H1 (cell line): ENCODE measurements around the gene STRA8.

Experiments used
- CHD2 ChIP-seq: IDR thresholded peaks from 2 replicates; pipeline ENCODE4 v1.6.1; 2012; ENCODE audit warnings: low read length, improper control_type of control experiment
- EZH2 ChIP-seq: fragments of 200-600 bp; sonication (generic); IDR thresholded peaks from 2 replicates; pipeline ENCODE4 v1.7.1; 2012; ENCODE audit warnings: low read depth, mild to moderate bottlenecking, moderate library complexity, low read length, inconsistent platforms; ENCODE audit not compliant: severe bottlenecking
- POLR2A ChIP-seq, 2 experiments: IDR thresholded peaks; 1 replicate in 1 of 2; 2 replicates in 1 of 2; pipeline ENCODE4 v1.6.1; 2011; ENCODE audit warnings: low read depth in 2 of 2, low read length in 2 of 2, mild to moderate bottlenecking in 2 of 2; ENCODE audit errors: control extremely low read depth in 1 of 2
- TBP ChIP-seq: IDR thresholded peaks from 2 replicates; pipeline ENCODE4 v1.6.1; 2011; ENCODE audit warnings: low read depth, low read length, improper control_type of control experiment
- TF ChIP-seq, protein P1 (sequence below), 3 experiments: IDR thresholded peaks; 1 replicate in 2 of 3; 2 replicates in 1 of 3; pipeline versions ENCODE4 v1.5.1 to v1.6.1; 2011; ENCODE audit warnings: low read length in 3 of 3, mild to moderate bottlenecking in 3 of 3, inconsistent platforms in 2 of 3, low read depth in 1 of 3, moderate library complexity in 1 of 3; ENCODE audit not compliant: insufficient read depth in 1 of 3; ENCODE audit errors: control extremely low read depth in 1 of 3
- TF ChIP-seq, protein P2 (sequence below): fragments of 300-600 bp; sonication (generic); IDR thresholded peaks from 2 replicates; pipeline ENCODE4 v1.7.1; 2012; ENCODE audit warnings: low read length, moderate library complexity, mild to moderate bottlenecking, inconsistent platforms; ENCODE audit not compliant: insufficient replicate concordance

DNA sequence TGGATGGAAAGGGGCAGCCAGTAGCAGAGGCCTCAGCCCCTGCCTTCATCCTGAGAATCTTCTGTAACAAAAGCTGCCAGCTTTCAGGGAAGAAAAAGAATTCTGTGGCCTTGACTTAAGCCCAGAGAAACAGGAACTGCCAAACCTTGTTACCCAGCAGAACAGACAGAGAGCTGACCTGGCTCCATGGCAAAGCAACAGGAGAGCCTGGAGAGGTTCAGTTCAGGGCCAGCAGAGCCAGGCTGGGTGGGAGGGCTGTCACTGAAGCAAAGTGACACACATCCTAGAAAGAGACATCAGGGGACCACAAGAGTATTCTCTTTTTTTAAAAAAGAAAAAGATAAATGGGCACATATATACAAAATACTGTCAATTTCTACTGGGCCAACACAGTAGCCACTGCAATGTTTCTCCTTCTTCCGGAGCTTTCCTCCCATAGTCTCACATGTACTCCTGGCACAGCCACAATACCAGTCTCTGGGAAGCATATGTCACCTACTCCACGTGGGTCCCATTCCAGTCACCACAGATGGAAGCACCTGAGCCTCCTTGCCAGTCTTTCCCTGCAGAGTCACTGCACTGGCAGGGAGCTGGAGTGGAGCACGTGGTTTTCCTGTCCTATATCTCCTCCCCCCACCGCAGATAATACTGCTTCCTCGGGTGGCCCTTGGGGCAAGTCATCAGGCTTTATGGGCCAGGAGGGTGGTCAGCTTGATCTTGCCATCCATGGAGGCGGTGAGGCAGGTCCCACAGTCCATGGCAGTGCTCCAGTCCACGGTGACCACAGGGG is 48.0 kb upstream of the STRA8 start:
- TF ChIP-seq TBP, result no peak
- TF ChIP-seq CHD2, result no peak
- TF ChIP-seq POLR2A (IDR thresholded peaks at IDR 0.05; ENCODE audit: control extremely low read depth in 1 of 2, low read depth in 2 of 2, low read length in 2 of 2), result no peak
- TF ChIP-seq, protein P1, sequence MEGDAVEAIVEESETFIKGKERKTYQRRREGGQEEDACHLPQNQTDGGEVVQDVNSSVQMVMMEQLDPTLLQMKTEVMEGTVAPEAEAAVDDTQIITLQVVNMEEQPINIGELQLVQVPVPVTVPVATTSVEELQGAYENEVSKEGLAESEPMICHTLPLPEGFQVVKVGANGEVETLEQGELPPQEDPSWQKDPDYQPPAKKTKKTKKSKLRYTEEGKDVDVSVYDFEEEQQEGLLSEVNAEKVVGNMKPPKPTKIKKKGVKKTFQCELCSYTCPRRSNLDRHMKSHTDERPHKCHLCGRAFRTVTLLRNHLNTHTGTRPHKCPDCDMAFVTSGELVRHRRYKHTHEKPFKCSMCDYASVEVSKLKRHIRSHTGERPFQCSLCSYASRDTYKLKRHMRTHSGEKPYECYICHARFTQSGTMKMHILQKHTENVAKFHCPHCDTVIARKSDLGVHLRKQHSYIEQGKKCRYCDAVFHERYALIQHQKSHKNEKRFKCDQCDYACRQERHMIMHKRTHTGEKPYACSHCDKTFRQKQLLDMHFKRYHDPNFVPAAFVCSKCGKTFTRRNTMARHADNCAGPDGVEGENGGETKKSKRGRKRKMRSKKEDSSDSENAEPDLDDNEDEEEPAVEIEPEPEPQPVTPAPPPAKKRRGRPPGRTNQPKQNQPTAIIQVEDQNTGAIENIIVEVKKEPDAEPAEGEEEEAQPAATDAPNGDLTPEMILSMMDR (IDR thresholded peaks at IDR 0.05; ENCODE audit: control extremely low read depth in 1 of 3, insufficient read depth in 1 of 3, low read depth in 1 of 3, low read length in 3 of 3), result no peak
- TF ChIP-seq, protein P2, sequence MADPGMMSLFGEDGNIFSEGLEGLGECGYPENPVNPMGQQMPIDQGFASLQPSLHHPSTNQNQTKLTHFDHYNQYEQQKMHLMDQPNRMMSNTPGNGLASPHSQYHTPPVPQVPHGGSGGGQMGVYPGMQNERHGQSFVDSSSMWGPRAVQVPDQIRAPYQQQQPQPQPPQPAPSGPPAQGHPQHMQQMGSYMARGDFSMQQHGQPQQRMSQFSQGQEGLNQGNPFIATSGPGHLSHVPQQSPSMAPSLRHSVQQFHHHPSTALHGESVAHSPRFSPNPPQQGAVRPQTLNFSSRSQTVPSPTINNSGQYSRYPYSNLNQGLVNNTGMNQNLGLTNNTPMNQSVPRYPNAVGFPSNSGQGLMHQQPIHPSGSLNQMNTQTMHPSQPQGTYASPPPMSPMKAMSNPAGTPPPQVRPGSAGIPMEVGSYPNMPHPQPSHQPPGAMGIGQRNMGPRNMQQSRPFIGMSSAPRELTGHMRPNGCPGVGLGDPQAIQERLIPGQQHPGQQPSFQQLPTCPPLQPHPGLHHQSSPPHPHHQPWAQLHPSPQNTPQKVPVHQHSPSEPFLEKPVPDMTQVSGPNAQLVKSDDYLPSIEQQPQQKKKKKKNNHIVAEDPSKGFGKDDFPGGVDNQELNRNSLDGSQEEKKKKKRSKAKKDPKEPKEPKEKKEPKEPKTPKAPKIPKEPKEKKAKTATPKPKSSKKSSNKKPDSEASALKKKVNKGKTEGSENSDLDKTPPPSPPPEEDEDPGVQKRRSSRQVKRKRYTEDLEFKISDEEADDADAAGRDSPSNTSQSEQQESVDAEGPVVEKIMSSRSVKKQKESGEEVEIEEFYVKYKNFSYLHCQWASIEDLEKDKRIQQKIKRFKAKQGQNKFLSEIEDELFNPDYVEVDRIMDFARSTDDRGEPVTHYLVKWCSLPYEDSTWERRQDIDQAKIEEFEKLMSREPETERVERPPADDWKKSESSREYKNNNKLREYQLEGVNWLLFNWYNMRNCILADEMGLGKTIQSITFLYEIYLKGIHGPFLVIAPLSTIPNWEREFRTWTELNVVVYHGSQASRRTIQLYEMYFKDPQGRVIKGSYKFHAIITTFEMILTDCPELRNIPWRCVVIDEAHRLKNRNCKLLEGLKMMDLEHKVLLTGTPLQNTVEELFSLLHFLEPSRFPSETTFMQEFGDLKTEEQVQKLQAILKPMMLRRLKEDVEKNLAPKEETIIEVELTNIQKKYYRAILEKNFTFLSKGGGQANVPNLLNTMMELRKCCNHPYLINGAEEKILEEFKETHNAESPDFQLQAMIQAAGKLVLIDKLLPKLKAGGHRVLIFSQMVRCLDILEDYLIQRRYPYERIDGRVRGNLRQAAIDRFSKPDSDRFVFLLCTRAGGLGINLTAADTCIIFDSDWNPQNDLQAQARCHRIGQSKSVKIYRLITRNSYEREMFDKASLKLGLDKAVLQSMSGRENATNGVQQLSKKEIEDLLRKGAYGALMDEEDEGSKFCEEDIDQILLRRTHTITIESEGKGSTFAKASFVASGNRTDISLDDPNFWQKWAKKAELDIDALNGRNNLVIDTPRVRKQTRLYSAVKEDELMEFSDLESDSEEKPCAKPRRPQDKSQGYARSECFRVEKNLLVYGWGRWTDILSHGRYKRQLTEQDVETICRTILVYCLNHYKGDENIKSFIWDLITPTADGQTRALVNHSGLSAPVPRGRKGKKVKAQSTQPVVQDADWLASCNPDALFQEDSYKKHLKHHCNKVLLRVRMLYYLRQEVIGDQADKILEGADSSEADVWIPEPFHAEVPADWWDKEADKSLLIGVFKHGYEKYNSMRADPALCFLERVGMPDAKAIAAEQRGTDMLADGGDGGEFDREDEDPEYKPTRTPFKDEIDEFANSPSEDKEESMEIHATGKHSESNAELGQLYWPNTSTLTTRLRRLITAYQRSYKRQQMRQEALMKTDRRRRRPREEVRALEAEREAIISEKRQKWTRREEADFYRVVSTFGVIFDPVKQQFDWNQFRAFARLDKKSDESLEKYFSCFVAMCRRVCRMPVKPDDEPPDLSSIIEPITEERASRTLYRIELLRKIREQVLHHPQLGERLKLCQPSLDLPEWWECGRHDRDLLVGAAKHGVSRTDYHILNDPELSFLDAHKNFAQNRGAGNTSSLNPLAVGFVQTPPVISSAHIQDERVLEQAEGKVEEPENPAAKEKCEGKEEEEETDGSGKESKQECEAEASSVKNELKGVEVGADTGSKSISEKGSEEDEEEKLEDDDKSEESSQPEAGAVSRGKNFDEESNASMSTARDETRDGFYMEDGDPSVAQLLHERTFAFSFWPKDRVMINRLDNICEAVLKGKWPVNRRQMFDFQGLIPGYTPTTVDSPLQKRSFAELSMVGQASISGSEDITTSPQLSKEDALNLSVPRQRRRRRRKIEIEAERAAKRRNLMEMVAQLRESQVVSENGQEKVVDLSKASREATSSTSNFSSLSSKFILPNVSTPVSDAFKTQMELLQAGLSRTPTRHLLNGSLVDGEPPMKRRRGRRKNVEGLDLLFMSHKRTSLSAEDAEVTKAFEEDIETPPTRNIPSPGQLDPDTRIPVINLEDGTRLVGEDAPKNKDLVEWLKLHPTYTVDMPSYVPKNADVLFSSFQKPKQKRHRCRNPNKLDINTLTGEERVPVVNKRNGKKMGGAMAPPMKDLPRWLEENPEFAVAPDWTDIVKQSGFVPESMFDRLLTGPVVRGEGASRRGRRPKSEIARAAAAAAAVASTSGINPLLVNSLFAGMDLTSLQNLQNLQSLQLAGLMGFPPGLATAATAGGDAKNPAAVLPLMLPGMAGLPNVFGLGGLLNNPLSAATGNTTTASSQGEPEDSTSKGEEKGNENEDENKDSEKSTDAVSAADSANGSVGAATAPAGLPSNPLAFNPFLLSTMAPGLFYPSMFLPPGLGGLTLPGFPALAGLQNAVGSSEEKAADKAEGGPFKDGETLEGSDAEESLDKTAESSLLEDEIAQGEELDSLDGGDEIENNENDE, result no peak
- TF ChIP-seq EZH2, result no peak
